ENCODE data around the gene ABCA5.

GRCh38 chr17:69367298-69367697 is 40.4 kb upstream of the ABCA5 start:
- TF ChIP-seq TEAD4 (IDR thresholded peaks at IDR 0.05) (no peak), RAD21 (IDR thresholded peaks at IDR 0.05; ENCODE audit: low read depth) (no peak), TAF1 (IDR thresholded peaks at IDR 0.05; ENCODE audit: low read depth) (no peak)
